Bronchial epithelial cell (primary cell): ENCODE results near the gene MN1. TPM values are rescaled to one million over a fixed set of nuclear protein-coding genes. Genes with fewer than 3 reads are reported as not detected.
A peak's percentile ranks its signal among the peaks of the same experiment; 100 is the strongest.

Source experiments
- DNase-seq: peaks from one replicate; pipeline ENCODE4 v3.0.0-alpha.2; 2010; ENCODE audit warnings: low read depth
- FAIRE-seq: peaks from 2 replicates; lab custom pipeline; 2011; peaks lifted over from hg19 to GRCh38; lab: Jason Lieb, UNC
- H3K27me3 ChIP-seq: 2 replicates; pipeline ENCODE4 v1.5.1; 2011; ENCODE audit warnings: low read length; ENCODE audit not compliant: control insufficient read depth, insufficient read depth
- H3K36me3 ChIP-seq: 2 replicates; pipeline ENCODE4 v1.5.1; 2011; ENCODE audit warnings: low read length; ENCODE audit not compliant: control insufficient read depth, insufficient read depth
- H3K4me3 ChIP-seq: 2 replicates; pipeline ENCODE4 v1.5.1; 2011; ENCODE audit warnings: mild to moderate bottlenecking, low read depth, low read length, control low read depth
- CTCF ChIP-seq: IDR thresholded peaks from 2 replicates; pipeline ENCODE4 v1.5.1; 2011; ENCODE audit warnings: mild to moderate bottlenecking, moderate library complexity, low read length, control low read depth, inconsistent platforms; ENCODE audit not compliant: insufficient read depth, severe bottlenecking
- total RNA-seq: library from RNA; depleted of rRNA; stranded (reverse); fragments of >200 nt; gene quantifications from 2 replicates; pipeline ENCODE4 v1.2.1, GENCODE V29; 2014

The MN1 gene
- total RNA-seq, 1 donor from 2014 or later, result 1.3 TPM

- FAIRE-seq (no peak), DNase-seq (peak; percentile 74)
- H3K27me3 ChIP-seq, result no peaks in the 10 kb centered on the region
- no peaks in the 10 kb centered on the region for H3K36me3 ChIP-seq
- no peak overlapping the region for H3K4me3 ChIP-seq
- peak; percentile 9 for TF ChIP-seq CTCF
These were observed 74.7 kb downstream of the MN1 start for GRCh38 chr22:27726686-27727449.

GRCh38 chr22:27726331-27726685 is 75.2 kb downstream of the MN1 start:
- Histone ChIP-seq H3K36me3 (no peaks in the 10 kb centered on the region), H3K27me3 (no peaks in the 10 kb centered on the region), H3K4me3 (no peak overlapping the region)
- no peak for TF ChIP-seq CTCF
- no peak for FAIRE-seq
- no peak for DNase-seq

- DNase-seq (no peak), FAIRE-seq (peak; percentile 58)
- no peaks in the 10 kb centered on the region for H3K27me3 ChIP-seq
- H3K4me3 ChIP-seq, result no peak overlapping the region
- H3K36me3 ChIP-seq, result no peaks in the 10 kb centered on the region
- no peak for TF ChIP-seq CTCF
These were observed 75.9 kb downstream of the MN1 start for GRCh38 chr22:27725661-27726060.

GRCh38 chr22:27724709-27725108 is 76.8 kb downstream of the MN1 start:
- FAIRE-seq (no peak), DNase-seq (no peak)
- Histone ChIP-seq H3K36me3 (no peaks in the 10 kb centered on the region), H3K27me3 (no peaks in the 10 kb centered on the region), H3K4me3 (no peak overlapping the region)
- TF ChIP-seq CTCF, result no peak

GRCh38 chr22:27724157-27724556 is 77.4 kb downstream of the MN1 start:
- TF ChIP-seq CTCF, result no peak
- Histone ChIP-seq H3K4me3 (no peak overlapping the region), H3K36me3 (no peaks in the 10 kb centered on the region), H3K27me3 (no peaks in the 10 kb centered on the region)
- FAIRE-seq, result peak; percentile 84
- no peak for DNase-seq

GRCh38 chr22:27723708-27724107 is 77.8 kb downstream of the MN1 start:
- no peak for TF ChIP-seq CTCF
- Histone ChIP-seq H3K36me3 (no peaks in the 10 kb centered on the region), H3K4me3 (no peak overlapping the region), H3K27me3 (no peaks in the 10 kb centered on the region)
- FAIRE-seq, result no peak
- no peak for DNase-seq
